ENCODE measurements around the gene CD82.

DNA sequence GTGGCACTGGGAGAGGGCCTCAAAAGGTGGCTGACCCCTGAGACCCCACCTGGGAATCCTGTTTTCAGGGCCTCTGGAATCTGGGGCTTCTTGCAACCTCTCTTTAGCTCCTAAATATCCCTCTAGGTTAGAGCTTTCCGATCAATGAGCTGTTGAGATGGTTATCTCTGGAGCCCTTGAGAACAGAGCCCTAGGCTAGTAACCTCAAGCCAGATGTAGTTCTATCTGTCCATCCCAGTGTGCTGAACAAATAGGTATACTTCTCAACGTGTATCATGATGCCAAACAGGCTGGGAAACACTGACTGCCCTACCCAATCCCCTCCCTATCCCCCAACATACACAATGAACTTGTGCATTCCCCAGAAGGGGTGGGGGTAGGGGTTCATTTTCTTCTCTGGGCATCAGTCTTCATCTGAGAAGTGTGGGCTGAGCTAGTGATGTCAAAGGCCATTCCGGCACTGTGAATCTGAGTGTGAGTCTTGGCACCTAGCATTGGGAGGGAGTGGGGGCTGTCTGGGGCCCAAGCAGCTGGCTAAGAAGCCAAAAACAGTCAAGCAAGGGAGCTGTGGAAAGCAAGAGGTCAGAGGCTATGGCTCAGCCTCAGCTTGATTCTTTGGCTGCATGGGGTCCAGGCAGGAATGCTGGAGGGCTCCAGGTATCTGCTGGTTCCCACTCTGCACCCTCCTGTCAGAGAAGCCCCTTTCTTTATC is 17.3 kb downstream of the CD82 start:
- TF ChIP-seq, protein P1, sequence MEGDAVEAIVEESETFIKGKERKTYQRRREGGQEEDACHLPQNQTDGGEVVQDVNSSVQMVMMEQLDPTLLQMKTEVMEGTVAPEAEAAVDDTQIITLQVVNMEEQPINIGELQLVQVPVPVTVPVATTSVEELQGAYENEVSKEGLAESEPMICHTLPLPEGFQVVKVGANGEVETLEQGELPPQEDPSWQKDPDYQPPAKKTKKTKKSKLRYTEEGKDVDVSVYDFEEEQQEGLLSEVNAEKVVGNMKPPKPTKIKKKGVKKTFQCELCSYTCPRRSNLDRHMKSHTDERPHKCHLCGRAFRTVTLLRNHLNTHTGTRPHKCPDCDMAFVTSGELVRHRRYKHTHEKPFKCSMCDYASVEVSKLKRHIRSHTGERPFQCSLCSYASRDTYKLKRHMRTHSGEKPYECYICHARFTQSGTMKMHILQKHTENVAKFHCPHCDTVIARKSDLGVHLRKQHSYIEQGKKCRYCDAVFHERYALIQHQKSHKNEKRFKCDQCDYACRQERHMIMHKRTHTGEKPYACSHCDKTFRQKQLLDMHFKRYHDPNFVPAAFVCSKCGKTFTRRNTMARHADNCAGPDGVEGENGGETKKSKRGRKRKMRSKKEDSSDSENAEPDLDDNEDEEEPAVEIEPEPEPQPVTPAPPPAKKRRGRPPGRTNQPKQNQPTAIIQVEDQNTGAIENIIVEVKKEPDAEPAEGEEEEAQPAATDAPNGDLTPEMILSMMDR (optimal IDR thresholded peaks at IDR 0.05 in 1 of 3, IDR thresholded peaks at IDR 0.05 in 1 of 3, conservative IDR thresholded peaks at IDR 0.05 in 1 of 3; ENCODE audit: extremely low read depth in 1 of 3, insufficient read depth in 2 of 3, low read length in 3 of 3): no peak
- no peak for TF ChIP-seq EZH2 (IDR thresholded peaks at IDR 0.05; ENCODE audit: low read length)
